Measurements from ENCODE around the gene CCT7. TPM values are rescaled to one million over a fixed set of nuclear protein-coding genes. Genes with fewer than 3 reads are reported as not detected.

Gene CCT7
- total RNA-seq, 1 donor from 2014 or later, result 648 TPM

- Mint-ChIP-seq H3K4me3 (no peak overlapping the region), H3K36me3 (ENCODE audit: low read depth) (peaks cover 1% of the 10 kb centered on the region), H3K9me3 (no peaks in the 10 kb centered on the region), H3K27ac (no peak overlapping the region), H3K4me1 (ENCODE audit: low read depth) (no peaks in the 10 kb centered on the region), H3K27me3 (ENCODE audit: insufficient read depth) (peaks cover 42% of the 10 kb centered on the region)
- intact Hi-C loops (cut with micrococcal nuclease), result no loop called here
- no peak for DNase-seq (ENCODE audit: low spot score)
These were observed 67.5 kb downstream of the CCT7 start for GRCh38 chr2:73301636-73302035.

Other genes starting within 250 kb of the CCT7 start
- 9.5 and 12.0 TPM in 2 replicates for gene SFXN5, start 162.6 kb upstream of the CCT7 start, total RNA-seq
- gene RAB11FIP5, start 121.4 kb upstream of the CCT7 start, total RNA-seq, result 12.1 and 12.9 TPM in 2 replicates
- gene NOTO, start 31.7 kb upstream of the CCT7 start, total RNA-seq, result not detected in 2 replicates
- gene SMYD5, start 20.1 kb upstream of the CCT7 start, total RNA-seq, result 58.5 and 62.3 TPM in 2 replicates
- gene PRADC1, start 1.1 kb upstream of the CCT7 start, total RNA-seq, result 16.6 and 18.6 TPM in 2 replicates
- 29.3 and 30.9 TPM in 2 replicates for gene FBXO41, start 50.2 kb downstream of the CCT7 start, total RNA-seq
- gene EGR4, start 59.2 kb downstream of the CCT7 start, total RNA-seq, result 1.9 TPM in 2 replicates
- 18.2 and 19.4 TPM in 2 replicates for gene ALMS1, start 151.5 kb downstream of the CCT7 start, total RNA-seq